Retinal pigment epithelial cell (primary cell): Measurements from ENCODE around the gene SPPL3.

Experiments
- DNase-seq: peaks from one replicate; pipeline ENCODE4 v3.0.0-alpha.2; 2010; ENCODE audit warnings: low read depth
- H3K4me3 ChIP-seq: 2 replicates; pipeline ENCODE4 v1.5.1; 2011; ENCODE audit warnings: mild to moderate bottlenecking, low read length, control low read depth, moderate library complexity
- TF ChIP-seq, protein P1 (sequence below): conservative IDR thresholded peaks from 2 replicates; pipeline ENCODE4 v1.5.1; 2011; ENCODE audit warnings: low read depth, low read length, control low read depth, inconsistent platforms

SPPL3 gene

DNA sequence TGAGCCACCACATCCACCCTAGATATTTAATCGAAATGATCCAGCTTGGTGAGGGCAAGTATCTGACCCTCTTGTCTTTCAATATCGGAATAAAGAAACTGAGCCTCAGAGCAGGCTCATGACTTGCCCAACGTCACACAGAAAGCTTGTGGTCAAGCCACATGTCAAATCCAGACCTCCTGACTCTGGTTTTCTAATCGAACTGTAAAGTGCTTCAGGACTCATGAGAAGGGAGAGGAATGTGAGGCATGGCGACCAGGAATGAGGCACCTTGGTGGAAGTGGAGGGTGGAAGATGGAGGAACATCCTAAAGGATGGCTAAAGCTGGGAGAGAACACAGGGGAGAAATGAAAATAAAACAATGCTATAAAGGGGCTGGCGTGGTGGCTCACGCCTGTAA, 27.9 kb upstream of the SPPL3 start:
- no peak for DNase-seq
- no peak overlapping the region for H3K4me3 ChIP-seq
- TF ChIP-seq, protein P1, sequence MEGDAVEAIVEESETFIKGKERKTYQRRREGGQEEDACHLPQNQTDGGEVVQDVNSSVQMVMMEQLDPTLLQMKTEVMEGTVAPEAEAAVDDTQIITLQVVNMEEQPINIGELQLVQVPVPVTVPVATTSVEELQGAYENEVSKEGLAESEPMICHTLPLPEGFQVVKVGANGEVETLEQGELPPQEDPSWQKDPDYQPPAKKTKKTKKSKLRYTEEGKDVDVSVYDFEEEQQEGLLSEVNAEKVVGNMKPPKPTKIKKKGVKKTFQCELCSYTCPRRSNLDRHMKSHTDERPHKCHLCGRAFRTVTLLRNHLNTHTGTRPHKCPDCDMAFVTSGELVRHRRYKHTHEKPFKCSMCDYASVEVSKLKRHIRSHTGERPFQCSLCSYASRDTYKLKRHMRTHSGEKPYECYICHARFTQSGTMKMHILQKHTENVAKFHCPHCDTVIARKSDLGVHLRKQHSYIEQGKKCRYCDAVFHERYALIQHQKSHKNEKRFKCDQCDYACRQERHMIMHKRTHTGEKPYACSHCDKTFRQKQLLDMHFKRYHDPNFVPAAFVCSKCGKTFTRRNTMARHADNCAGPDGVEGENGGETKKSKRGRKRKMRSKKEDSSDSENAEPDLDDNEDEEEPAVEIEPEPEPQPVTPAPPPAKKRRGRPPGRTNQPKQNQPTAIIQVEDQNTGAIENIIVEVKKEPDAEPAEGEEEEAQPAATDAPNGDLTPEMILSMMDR, result no peak

DNA sequence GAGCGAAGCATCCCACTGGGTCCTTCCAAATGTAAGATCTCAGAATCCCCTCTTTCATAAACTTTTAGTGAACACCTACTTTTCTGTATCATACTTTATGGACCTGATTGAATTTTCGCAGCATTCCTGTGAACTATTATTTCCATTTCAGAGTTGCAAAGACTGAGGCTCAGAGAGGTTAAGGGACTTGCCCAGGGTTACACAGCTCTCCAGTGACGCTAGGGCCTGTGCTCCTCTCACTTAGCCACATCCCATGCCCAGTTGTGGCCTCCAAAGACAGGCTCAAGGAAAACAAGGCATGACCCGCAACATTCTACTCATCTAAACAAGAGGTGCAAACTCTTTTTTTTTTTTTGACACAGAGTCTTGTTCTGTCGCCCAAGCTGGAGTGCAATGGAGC, 25.9 kb upstream of the SPPL3 start:
- no peak overlapping the region for H3K4me3 ChIP-seq
- DNase-seq, result no peak
- TF ChIP-seq, protein P1, result no peak

DNA sequence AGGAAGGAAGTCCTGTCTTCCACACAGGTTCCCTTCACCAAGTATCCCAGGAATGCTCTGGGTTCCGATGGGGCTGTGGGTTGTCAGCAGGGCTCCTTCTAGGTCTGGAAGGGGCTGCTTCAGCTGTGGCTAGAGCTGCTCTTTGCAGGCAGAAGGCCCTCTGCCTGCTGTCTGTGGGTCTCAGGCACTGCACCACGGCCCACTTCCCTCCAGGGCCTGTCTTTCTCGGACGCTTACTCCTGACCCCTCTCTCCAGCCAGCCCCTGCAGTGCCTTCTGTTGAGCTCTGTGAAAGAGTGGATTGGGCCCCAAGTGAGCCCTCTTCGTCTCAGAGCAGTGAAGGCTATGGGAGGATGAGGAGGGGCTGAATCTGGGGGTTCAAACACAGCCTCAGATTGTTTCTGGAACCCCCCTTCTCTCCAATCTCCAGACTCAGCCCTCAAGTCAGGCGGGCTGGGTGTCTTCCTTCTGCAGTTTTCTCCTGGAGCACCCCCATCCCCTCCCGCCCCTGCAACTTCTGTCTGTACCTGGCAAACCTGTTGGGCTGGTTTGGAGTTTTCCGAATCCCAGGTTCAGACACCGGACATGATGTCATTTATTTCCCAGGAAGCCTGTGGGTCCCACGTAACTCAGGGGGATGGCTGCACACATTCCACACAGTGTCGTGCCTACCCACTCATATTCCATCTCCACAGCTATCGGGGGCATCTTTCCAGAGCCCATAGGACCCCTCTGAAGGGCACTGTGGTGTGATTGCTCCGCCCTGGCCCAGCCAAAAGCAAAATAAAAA, 24.9 kb upstream of the SPPL3 start:
- H3K4me3 ChIP-seq, result no peak overlapping the region
- no peak for DNase-seq
- TF ChIP-seq, protein P1, result no peak

DNA sequence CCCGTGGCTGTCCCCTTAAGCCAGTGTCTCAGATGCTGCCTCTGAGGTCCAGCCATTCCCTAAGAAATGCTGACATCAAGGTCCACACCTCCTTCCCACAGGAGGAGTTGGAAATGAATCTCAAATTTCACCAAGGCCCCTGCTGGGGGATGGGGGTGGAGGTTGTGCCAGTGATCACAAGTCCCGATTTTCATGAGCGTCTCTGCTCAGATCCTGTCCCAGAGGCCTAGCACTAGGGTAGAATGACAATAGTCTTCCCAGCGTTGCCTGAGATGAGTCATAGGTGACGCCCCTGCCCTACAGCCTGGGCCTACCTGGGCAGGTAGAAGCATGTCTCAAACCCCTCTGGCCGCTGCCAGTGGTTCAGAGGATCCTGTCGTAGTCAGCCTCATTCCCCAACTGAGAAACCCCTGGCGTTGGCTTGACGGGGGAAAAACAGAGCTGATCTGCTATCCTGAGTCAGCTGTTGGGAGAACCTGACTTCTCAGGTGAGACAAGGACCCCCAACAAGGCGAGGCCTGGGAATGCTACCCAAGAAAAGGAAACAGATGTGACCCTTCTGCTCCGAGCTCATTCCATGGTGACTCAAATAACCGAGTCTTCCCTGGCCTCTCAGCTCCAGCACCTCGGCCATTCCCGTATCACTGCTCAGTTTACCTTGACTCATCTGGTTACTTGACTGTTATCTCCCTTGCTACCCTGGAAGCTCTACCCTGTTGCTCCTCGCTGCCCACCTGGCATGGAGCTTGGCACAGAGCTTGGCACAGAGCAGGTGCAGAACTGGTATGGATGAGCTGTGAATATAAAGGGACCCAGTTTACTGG, 21.8 kb upstream of the SPPL3 start:
- DNase-seq, result no peak
- no peak overlapping the region for H3K4me3 ChIP-seq
- TF ChIP-seq, protein P1, result no peak

DNA sequence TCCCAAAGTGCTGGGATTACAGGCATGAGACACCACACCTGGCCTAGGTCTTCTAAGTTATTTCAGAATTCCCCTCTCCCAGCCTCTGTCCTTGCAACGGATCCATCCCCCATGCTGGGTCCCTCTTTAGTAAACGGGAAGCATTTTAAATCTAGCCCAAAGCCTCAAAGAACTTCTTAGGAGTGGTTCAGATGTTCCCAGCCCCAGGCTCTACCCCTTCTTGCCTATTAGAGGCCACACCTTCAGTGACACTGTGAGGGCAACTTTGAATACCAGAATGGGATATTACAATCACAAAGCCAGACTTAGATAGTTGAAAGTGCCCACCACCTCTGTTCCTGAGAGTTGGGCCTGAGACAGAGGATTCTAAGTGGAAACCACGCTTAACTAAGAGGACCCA, 18.1 kb upstream of the SPPL3 start:
- TF ChIP-seq, protein P1, result no peak
- no peak for DNase-seq
- H3K4me3 ChIP-seq, result no peak overlapping the region

DNA sequence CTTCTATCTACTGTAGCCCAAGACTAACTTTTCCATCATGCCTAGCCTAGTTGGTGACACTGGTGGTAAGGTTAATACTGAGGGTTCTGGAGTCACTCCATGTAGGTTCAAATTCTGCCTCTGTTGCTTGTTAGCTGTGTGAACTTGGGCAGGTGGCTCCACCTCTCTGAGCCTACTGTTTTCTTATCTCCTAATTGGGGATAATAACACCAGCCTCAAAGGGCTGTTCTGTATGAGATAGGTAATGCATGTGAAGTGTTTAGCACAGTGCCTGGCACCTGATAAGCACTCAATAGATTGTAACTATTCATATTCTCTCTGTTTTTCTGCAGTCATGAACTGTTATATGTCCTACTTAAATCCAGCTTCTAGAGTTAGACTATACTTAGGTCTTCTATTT, 17.5 kb upstream of the SPPL3 start:
- no peak for DNase-seq
- H3K4me3 ChIP-seq, result no peak overlapping the region
- TF ChIP-seq, protein P1, result no peak
